Measurements from ENCODE around the gene PARD3.

PARD3 gene

DNA sequence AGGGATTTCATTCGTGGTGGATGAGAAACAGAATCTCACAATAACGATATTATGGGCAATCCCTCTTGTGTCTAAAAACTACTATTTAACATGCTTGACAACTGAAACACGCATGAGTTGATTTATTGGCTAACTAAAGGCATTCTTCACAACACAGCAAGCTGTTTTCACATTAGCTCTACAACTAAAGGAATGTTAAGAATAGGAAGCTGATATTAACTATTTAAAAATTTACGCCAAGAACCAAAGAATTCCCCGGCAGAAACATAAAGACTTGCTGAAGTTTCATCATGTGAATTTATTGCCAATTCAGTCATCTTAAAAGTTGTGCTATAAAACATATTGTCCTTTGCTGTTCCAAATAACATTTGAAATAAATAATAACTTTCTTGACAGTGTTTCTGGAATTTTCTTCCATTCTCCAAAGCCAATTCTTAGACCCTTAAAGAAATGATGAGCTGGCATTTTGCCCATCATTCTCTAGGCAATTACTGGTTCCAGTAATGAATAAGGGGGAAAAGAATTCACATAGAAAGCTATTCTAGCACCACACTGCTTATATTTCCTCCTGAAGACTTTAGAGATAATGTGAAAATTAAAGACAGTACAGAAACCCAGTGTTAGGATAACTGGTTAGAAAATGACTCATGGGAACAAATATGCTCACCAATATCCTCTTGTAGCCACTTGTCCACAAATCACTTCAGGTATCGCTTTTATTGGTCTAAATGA lies 233.1 kb downstream of the PARD3 start:
- DNase-seq (ENCODE audit: low read depth in 2 of 2): no peak

DNA sequence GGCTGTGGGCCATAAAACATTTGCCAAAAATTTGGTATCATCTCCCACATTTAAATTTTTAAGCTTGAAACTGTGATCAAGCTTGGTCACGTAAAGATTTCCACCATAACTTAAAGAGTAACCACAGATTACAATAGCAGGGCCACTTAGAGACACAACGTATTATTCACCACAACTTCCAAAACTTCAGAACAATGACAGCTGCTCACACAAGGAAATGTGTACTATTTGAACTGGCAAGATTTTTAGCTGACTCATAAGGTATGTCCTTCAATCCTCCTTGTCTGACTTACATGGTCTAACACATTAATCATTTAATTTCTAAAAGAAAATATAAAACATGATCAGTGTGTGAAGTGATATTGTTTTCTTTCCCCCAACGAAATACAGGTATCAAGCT lies 234.5 kb downstream of the PARD3 start:
- DNase-seq (ENCODE audit: low read depth in 2 of 2): no peak

DNA sequence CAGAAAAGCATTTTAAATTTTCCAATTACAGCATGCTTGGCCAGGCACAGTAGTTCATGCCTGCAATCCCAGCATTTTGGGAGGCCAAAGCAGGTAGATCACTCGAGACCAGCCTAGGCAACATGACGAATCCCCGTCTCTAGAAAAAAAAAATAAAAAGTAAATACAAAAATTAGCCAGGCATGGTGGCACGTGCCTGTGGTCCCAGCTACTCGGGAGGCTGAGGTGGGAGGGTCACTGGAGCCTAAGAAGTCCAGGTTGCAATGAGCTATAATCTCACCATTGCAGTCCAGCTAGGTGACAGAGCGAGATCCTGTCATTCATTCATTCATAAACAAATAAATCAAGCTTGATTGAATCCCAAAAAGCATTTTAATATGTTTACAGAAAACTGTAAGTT lies 234.9 kb downstream of the PARD3 start:
- DNase-seq (ENCODE audit: low read depth in 2 of 2): no peak

DNA sequence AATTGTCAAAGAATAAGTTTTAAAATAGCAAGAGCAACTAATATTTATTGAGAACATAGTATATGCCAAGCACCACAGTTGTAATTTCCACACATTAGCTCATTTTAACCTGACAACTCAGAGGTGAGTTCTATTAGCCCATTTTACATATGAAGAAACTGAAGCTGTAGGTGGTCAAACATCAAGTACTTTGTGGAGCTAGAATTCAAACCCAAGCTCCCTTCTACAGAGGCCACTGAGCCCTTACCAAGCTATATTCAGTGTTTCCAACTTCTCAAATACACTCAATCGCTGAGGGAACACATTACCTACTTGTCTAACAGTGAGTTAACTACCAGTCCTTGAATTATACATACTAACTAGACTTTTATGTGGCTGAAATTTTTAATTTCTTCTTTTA lies 236.6 kb downstream of the PARD3 start:
- DNase-seq (ENCODE audit: low read depth in 2 of 2): no peak

DNA sequence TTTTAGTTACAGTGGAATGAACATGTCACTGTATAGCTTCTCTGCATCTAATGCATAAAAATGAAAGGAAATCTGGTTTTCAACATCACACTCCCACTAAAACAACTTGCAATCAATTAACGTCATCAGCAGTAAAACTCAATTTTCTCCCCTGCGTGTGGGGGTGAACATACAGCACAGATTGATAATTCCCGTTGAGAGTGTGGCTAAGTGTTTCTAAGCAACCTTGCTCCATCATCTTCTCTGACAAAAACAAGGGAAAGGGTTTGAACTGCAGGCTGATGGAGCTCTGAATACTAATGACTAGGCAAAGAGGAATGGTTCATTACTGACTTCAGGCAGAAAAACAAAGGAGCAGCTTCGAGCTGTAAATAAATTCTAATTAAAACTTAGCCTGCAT lies 238.3 kb downstream of the PARD3 start:
- DNase-seq (ENCODE audit: low read depth in 2 of 2): no peak

- DNase-seq (ENCODE audit: low read depth in 2 of 2): no peak
These were observed 239.2 kb downstream of the PARD3 start for GRCh38 chr10:34575882-34576281.

GRCh38 chr10:34574353-34574934 lies 240.7 kb downstream of the PARD3 start:
- DNase-seq (ENCODE audit: low read depth in 2 of 2): no peak

DNA sequence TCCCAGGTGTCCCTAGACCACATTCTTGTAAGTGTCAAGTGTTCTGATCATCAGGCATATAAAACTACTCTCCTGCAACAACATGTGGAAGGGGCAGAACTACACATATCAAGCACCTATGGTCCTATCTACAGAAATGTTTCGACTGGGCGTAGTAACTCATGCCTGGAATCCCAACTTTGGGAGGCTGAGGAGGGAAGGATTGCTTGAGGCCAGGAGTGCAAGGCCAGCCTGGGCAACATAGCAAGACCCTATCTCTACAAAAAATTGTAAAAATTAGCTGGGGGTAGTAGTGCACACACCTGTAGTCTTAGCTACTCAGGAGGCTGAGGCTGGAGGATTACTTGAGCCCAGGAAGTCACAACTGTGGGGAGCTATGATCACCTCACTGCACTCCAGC lies 244.2 kb downstream of the PARD3 start:
- DNase-seq (ENCODE audit: low read depth in 2 of 2): no peak

DNA sequence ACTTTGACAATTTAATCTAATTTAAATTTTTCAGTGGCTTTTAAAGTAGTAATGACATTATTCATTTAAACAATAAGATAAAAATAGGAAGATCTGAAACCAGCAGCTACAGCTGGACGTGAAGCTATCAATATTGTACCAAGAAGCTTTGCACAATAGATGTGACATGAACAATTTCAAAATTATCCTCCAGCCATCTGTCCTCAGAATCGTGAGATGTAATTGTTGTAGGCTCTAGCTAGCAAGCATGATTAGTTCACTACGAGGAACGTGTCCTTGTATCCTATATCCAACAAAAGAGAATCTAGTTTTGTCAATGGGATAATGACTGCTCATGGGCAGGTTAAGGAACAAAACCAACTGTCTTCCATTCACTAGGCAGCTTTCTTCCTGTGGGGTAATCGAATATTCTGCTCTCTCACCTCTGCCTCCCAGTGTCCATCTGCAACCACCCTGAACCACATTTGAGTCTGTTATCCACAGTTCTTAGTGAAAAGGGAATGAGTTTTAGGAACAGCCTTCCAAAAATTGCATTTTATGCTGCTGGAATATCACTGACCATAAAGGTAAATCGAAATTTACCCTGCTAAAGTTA lies 247.3 kb downstream of the PARD3 start:
- no peak for DNase-seq (ENCODE audit: low read depth in 2 of 2)

GRCh38 chr10:34565934-34566333 lies 249.2 kb downstream of the PARD3 start:
- DNase-seq (ENCODE audit: low read depth in 2 of 2): no peak

DNA sequence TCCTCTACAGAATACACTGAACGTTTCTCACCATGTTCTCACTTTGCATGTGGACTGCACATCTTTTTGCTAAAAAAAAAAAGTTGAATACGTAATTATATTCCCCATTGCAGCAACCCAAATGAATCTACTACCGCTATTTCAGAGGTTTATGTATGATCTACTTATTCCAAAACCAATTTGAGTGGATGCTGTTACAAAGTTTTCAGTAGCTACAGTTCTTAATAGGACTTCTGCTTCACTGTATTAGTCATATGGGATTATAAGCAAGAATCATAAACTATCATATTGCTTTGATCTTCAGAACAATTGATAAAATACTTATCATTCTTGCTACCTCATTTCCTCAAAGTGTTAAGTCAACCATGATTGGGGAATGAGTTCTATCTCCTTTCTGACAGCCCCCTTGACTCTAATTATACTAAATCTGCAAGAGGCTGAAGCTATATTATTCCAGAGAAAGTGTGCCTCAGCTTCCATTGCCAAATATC lies 257.0 kb downstream of the PARD3 start:
- DNase-seq (ENCODE audit: low read depth in 2 of 2): no peak

- DNase-seq (ENCODE audit: low read depth in 2 of 2): no peak
These were observed 257.9 kb downstream of the PARD3 start for GRCh38 chr10:34557173-34557572.

DNA sequence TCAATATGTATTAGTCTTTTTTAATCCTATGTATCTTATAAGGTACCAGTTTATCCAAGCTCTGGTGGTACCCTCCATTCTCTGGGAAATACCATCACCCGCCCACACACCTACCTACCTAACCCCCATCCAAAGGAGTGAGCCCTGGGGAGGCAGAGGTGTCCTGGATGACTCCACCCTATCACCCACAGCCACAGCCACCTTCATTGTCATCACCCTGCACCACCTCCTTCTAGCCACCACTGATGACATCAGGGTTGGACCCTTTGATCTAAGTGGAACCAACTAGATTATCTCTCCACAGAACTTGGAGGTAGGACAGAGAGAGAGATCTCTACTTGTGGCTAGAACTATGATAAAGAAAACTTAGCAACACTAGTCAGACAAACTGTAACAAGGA lies 259.4 kb downstream of the PARD3 start:
- DNase-seq (ENCODE audit: low read depth in 2 of 2): no peak

GRCh38 chr10:34553747-34554146 lies 261.3 kb downstream of the PARD3 start:
- DNase-seq (ENCODE audit: low read depth in 2 of 2): no peak

- DNase-seq (ENCODE audit: low read depth in 2 of 2): no peak
These were observed 263.8 kb downstream of the PARD3 start for GRCh38 chr10:34551295-34551694.

- DNase-seq (ENCODE audit: low read depth in 2 of 2): no peak
These were observed 265.1 kb downstream of the PARD3 start for GRCh38 chr10:34549953-34550352.

GRCh38 chr10:34549001-34549400 lies 266.1 kb downstream of the PARD3 start:
- DNase-seq (ENCODE audit: low read depth in 2 of 2): no peak

- no peak for DNase-seq (ENCODE audit: low read depth in 2 of 2)
These were observed 266.6 kb downstream of the PARD3 start for GRCh38 chr10:34548466-34548865.

DNA sequence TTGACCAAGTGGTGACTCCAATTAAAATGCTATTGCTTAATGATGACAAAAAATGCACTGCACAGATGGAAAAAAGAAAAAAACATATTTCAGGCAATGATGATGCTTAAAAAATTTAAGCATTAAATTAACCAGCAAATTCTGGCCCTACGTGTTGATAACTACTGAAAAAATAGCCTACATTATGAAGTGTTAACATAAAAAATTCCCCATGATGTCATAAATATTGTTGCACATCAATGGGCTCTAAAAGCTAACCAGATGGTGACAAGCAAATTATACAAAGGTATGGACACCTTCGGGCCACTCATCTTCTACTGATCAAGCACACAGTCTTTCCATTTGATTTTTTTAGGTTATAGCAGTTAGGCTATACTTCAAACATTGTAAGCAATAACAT lies 267.4 kb downstream of the PARD3 start:
- no peak for DNase-seq (ENCODE audit: low read depth in 2 of 2)

DNA sequence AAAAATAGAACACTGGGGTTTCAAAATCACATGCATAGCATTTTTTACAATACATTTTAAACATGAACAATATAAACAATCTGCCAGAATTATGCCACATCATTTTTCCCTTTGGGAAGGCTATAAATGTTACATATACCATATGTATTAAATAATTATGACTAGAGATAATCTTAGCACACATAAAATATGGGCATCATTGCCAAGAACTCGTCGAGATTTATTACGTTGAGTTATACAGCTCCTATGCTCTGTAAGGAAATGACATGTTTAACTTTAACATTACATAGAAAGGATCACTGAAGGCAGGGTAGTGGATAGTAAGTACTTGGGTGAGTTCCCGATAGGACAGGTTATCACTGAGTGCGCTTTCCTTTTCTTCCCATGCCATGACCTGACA lies 267.8 kb downstream of the PARD3 start:
- no peak for DNase-seq (ENCODE audit: low read depth in 2 of 2)

DNA sequence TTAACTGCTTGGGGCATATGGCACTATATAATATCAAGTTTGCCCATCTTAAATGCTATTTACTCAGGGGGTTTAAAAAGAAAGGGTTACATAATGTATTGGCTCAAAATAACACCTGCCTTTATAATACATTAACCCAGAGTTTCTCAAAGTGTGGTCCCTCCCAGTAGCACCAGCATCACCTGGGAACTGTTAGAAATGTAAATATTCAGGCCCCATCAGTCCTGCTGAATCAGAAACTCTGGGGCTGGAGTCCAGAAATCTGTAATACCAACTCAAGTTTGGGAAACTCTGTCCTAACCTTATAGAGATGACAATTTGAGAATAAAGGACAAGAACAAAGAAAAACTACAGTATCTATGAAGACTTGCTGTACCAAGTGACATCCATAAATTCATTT lies 270.7 kb downstream of the PARD3 start:
- DNase-seq (ENCODE audit: low read depth in 2 of 2): no peak

- no peak for DNase-seq (ENCODE audit: low read depth in 2 of 2)
These were observed 271.4 kb downstream of the PARD3 start for GRCh38 chr10:34543716-34544115.

- DNase-seq (ENCODE audit: low read depth in 2 of 2): no peak
These were observed 274.6 kb downstream of the PARD3 start for GRCh38 chr10:34540492-34540891.

Measured in stimulated activated CD8-positive, alpha-beta memory T cell treated with anti-CD3 and anti-CD28 coated beads, Interleukin-2, amount 100 ng/mL, for 48 hours (primary cell).